ENCODE results near the gene SLC29A3.

Gene SLC29A3

GRCh38 chr10:71314694-71315225 is 4.3 kb upstream of the SLC29A3 start:
- TF ChIP-seq CTCF (IDR thresholded peaks at IDR 0.05; ENCODE audit: insufficient read depth, low read length, missing control alignments): no peak
- no peak for DNase-seq (ENCODE audit: low read depth, low spot score)
- H3K4me3 ChIP-seq (ENCODE audit: low read depth, low read length): no peak overlapping the region
- CTCF ChIA-PET: interaction anchor here (0.6 to 13.2 kb wide), 22 partner anchors 7 to 581 kb away, joined by 3 to 243 read pairs (median 4); no protein-coding TSS in a partner anchor
- POLR2A ChIA-PET: no interaction called here

- H3K4me3 ChIP-seq (ENCODE audit: low read depth, low read length): no peak overlapping the region
- CTCF ChIA-PET: interaction anchor here (0.6 to 13.2 kb wide), 19 partner anchors 8 to 587 kb away, joined by 3 to 243 read pairs (median 5); no protein-coding TSS in a partner anchor
- POLR2A ChIA-PET: no interaction called here
- no peak for DNase-seq (ENCODE audit: low read depth, low spot score)
- TF ChIP-seq CTCF (IDR thresholded peaks at IDR 0.05; ENCODE audit: insufficient read depth, low read length, missing control alignments): no peak
Observed at GRCh38 chr10:71316056-71316785, 2.8 kb upstream of the SLC29A3 start.

GRCh38 chr10:71316786-71317160 is 2.3 kb upstream of the SLC29A3 start:
- TF ChIP-seq CTCF (IDR thresholded peaks at IDR 0.05; ENCODE audit: insufficient read depth, low read length, missing control alignments): no peak
- DNase-seq (ENCODE audit: low read depth, low spot score): no peak
- ChIA-PET CTCF (interaction anchor here (0.7 to 13.2 kb wide), 14 partner anchors 8 to 586 kb away, joined by 3 to 243 read pairs (median 5); no protein-coding TSS in a partner anchor), POLR2A (no interaction called here)
- H3K4me3 ChIP-seq (ENCODE audit: low read depth, low read length): no peak overlapping the region

GRCh38 chr10:71317739-71318138 is 1.3 kb upstream of the SLC29A3 start:
- no peak overlapping the region for H3K4me3 ChIP-seq (ENCODE audit: low read depth, low read length)
- no peak for TF ChIP-seq CTCF (IDR thresholded peaks at IDR 0.05; ENCODE audit: insufficient read depth, low read length, missing control alignments)
- DNase-seq (ENCODE audit: low read depth, low spot score): no peak
- ChIA-PET CTCF (interaction anchor here (0.9 to 13.2 kb wide), 15 partner anchors 9 to 585 kb away, joined by 3 to 243 read pairs (median 9); no protein-coding TSS in a partner anchor), POLR2A (no interaction called here)

- CTCF ChIA-PET: interaction anchor here (0.7 to 13.2 kb wide), 30 partner anchors 10 to 577 kb away, joined by 3 to 243 read pairs (median 5); no protein-coding TSS in a partner anchor
- peak overlapping the region; percentile 72 for H3K4me3 ChIP-seq (ENCODE audit: low read depth, low read length)
- POLR2A ChIA-PET: no interaction called here
- no peak for TF ChIP-seq CTCF (IDR thresholded peaks at IDR 0.05; ENCODE audit: insufficient read depth, low read length, missing control alignments)
- DNase-seq (ENCODE audit: low read depth, low spot score): no peak
Observed at GRCh38 chr10:71319800-71320392, 837 bp downstream of the SLC29A3 start.

GRCh38 chr10:71320592-71320991 is 1.5 kb downstream of the SLC29A3 start:
- no peak for DNase-seq (ENCODE audit: low read depth, low spot score)
- POLR2A ChIA-PET: no interaction called here
- CTCF ChIA-PET: interaction anchor here (0.8 to 13.2 kb wide), 18 partner anchors 10 to 492 kb away, joined by 3 to 243 read pairs (median 8); no protein-coding TSS in a partner anchor
- TF ChIP-seq CTCF (IDR thresholded peaks at IDR 0.05; ENCODE audit: insufficient read depth, low read length, missing control alignments): no peak
- no peak overlapping the region for H3K4me3 ChIP-seq (ENCODE audit: low read depth, low read length)

Data from AG04449 (cell line).